ENCODE measurements around the gene CXCL13.

DNA sequence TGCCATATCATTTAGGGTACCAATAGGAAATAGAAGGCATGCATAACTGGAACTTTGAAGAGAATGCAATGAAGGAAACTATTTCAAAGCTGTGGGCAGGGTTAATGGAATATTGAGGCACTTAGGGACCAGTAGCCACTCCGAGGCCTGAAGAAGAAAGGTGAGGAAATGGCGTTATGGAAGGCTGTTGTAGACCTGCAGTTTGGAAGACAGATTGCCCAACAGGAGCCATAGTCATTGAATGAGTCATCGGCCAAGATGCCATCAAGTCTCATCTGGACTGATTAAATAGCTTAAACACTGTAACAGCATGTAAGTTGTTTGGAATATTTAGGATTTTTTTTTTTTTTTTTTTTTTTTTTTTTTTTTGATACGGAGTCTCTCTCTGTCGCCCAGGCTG, 11.6 kb downstream of the CXCL13 start:
- no peak for TF ChIP-seq EZH2 (IDR thresholded peaks at IDR 0.05; ENCODE audit: insufficient read depth, poor library complexity, severe bottlenecking)
- TF ChIP-seq EZH2phosphoT487 (IDR thresholded peaks at IDR 0.05; ENCODE audit: insufficient read depth, low read depth), result no peak
